ENCODE measurements around the gene GOPC.
A peak's percentile ranks its signal among the peaks of the same experiment; 100 is the strongest.
"Not testable (repeated sequence)": the region's sequence is repeated elsewhere in the genome, so short reads cannot be mapped to it uniquely, and the experiment has no call there.

GOPC gene

GRCh38 chr6:117548797-117549301 is 53.5 kb downstream of the GOPC start:
- peak; percentile 38 for DNase-seq (ENCODE audit: low spot score)

GRCh38 chr6:117547688-117548621 is 54.4 kb downstream of the GOPC start:
- peak; percentile 42 for DNase-seq (ENCODE audit: low spot score)

GRCh38 chr6:117546674-117547073 is 55.6 kb downstream of the GOPC start:
- DNase-seq (ENCODE audit: low spot score) = no peak

- no peak for DNase-seq (ENCODE audit: low spot score)
These were observed 57.1 kb downstream of the GOPC start for GRCh38 chr6:117545161-117545595.

- DNase-seq (ENCODE audit: low spot score) = no peak
These were observed 57.6 kb downstream of the GOPC start for GRCh38 chr6:117544716-117545115.

GRCh38 chr6:117542493-117542892 is 59.8 kb downstream of the GOPC start:
- no peak for DNase-seq (ENCODE audit: low spot score)

GRCh38 chr6:117540670-117541069 is 61.6 kb downstream of the GOPC start:
- no peak for DNase-seq (ENCODE audit: low spot score)

GRCh38 chr6:117538615-117539014 is 63.7 kb downstream of the GOPC start:
- DNase-seq (ENCODE audit: low spot score) = no peak

- DNase-seq (ENCODE audit: low spot score) = no peak
These were observed 66.0 kb downstream of the GOPC start for GRCh38 chr6:117536317-117536716.

- no peak for DNase-seq (ENCODE audit: low spot score)
These were observed 67.3 kb downstream of the GOPC start for GRCh38 chr6:117534974-117535373.

GRCh38 chr6:117533775-117534174 is 68.5 kb downstream of the GOPC start:
- no peak for DNase-seq (ENCODE audit: low spot score)

GRCh38 chr6:117531809-117532725 is 70.2 kb downstream of the GOPC start:
- no peak for DNase-seq (ENCODE audit: low spot score)

- no peak for DNase-seq (ENCODE audit: low spot score)
These were observed 71.0 kb downstream of the GOPC start for GRCh38 chr6:117531346-117531745.

GRCh38 chr6:117530467-117531242 is 71.7 kb downstream of the GOPC start:
- no peak for DNase-seq (ENCODE audit: low spot score)

GRCh38 chr6:117525607-117526006 is 76.7 kb downstream of the GOPC start:
- DNase-seq (ENCODE audit: low spot score) = no peak

GRCh38 chr6:117521791-117522502 is 80.4 kb downstream of the GOPC start:
- no peak for DNase-seq (ENCODE audit: low spot score)

GRCh38 chr6:117520603-117521395 is 81.5 kb downstream of the GOPC start:
- no peak for DNase-seq (ENCODE audit: low spot score)

- no peak for DNase-seq (ENCODE audit: low spot score)
These were observed 83.4 kb downstream of the GOPC start for GRCh38 chr6:117518870-117519269.

GRCh38 chr6:117517995-117518394 is 84.3 kb downstream of the GOPC start:
- not testable (repeated sequence) for DNase-seq (ENCODE audit: low spot score)

GRCh38 chr6:117515326-117515725 is 87.0 kb downstream of the GOPC start:
- no peak for DNase-seq (ENCODE audit: low spot score)

Data from CD4-positive, alpha-beta T cell treated with Interleukin-15 for 4 hours (primary cell).